Measurements from ENCODE around the gene PSMB7. TPM values are rescaled to one million over a fixed set of nuclear protein-coding genes. Genes with fewer than 3 reads are reported as not detected.

The PSMB7 gene
- total and polyA plus RNA-seq, 2 donors from 2014 or later: 105 to 250 TPM

GRCh38 chr9:124354346-124355038 lies 60.8 kb downstream of the PSMB7 start:
- DNase-seq (peak in 2 of 5 donors; percentile 24 to 54), FAIRE-seq (no peak)
- no peak overlapping the region for H3K9ac ChIP-seq (ENCODE audit: low read length in 3 of 3)

GRCh38 chr9:124353811-124354274 lies 61.4 kb downstream of the PSMB7 start:
- no peak overlapping the region for H3K27ac ChIP-seq (ENCODE audit: low read depth in 2 of 2, low read length in 2 of 2)
- intact Hi-C loops (cut with DNase I): no loop called here
- H3K36me3 ChIP-seq (ENCODE audit: control insufficient read depth in 2 of 3, insufficient read depth in 3 of 3, low read length in 3 of 3): peaks cover 2 to 41% (median 25%) of the 10 kb centered on the region in 3 donors
- FAIRE-seq (no peak), DNase-seq (peak; percentile 37 to 85 (median 50))
- H3K4me3 ChIP-seq (ENCODE audit: low read length in 3 of 3): no peak overlapping the region
- H3K9ac ChIP-seq (ENCODE audit: low read length in 3 of 3): no peak overlapping the region
- H3K4me1 ChIP-seq (ENCODE audit: control insufficient read depth in 2 of 3, insufficient read depth in 2 of 3, low read depth in 1 of 3, low read length in 3 of 3): peaks cover 0 to 4% (median 0%) of the 10 kb centered on the region in 3 donors
- no peaks in the 10 kb centered on the region for H3K9me3 ChIP-seq (ENCODE audit: control insufficient read depth in 2 of 3, insufficient read depth in 1 of 3, low read length in 3 of 3)
- TF ChIP-seq CTCF (IDR thresholded peaks at IDR 0.05; ENCODE audit: borderline replicate concordance, extremely low read depth, insufficient read depth): no peak
- no peaks in the 10 kb centered on the region for H3K27me3 ChIP-seq (ENCODE audit: control insufficient read depth, insufficient read depth, low read length)

More at GRCh38 chr9:124354346-124355038, 60.8 kb downstream of the PSMB7 start:
- no peak for TF ChIP-seq CTCF (IDR thresholded peaks at IDR 0.05; ENCODE audit: borderline replicate concordance, extremely low read depth, insufficient read depth)
- Histone ChIP-seq H3K4me1 (ENCODE audit: control insufficient read depth in 2 of 3, insufficient read depth in 2 of 3, low read depth in 1 of 3, low read length in 3 of 3) (peaks cover 0 to 4% (median 0%) of the 10 kb centered on the region in 3 donors), H3K27me3 (ENCODE audit: control insufficient read depth, insufficient read depth, low read length) (no peaks in the 10 kb centered on the region), H3K27ac (ENCODE audit: low read depth in 2 of 2, low read length in 2 of 2) (no peak overlapping the region), H3K9me3 (ENCODE audit: control insufficient read depth in 2 of 3, insufficient read depth in 1 of 3, low read length in 3 of 3) (no peaks in the 10 kb centered on the region), H3K36me3 (ENCODE audit: control insufficient read depth in 2 of 3, insufficient read depth in 3 of 3, low read length in 3 of 3) (peaks cover 2 to 36% (median 22%) of the 10 kb centered on the region in 3 donors), H3K4me3 (ENCODE audit: low read length in 3 of 3) (no peak overlapping the region)
- intact Hi-C loops (cut with DNase I): no loop called here

GRCh38 chr9:124353166-124353768 lies 62.0 kb downstream of the PSMB7 start:
- Histone ChIP-seq H3K27ac (ENCODE audit: low read depth in 2 of 2, low read length in 2 of 2) (no peak overlapping the region), H3K9me3 (ENCODE audit: control insufficient read depth in 2 of 3, insufficient read depth in 1 of 3, low read length in 3 of 3) (no peaks in the 10 kb centered on the region), H3K27me3 (ENCODE audit: control insufficient read depth, insufficient read depth, low read length) (no peaks in the 10 kb centered on the region), H3K4me1 (ENCODE audit: control insufficient read depth in 2 of 3, insufficient read depth in 2 of 3, low read depth in 1 of 3, low read length in 3 of 3) (peaks cover 0 to 4% (median 0%) of the 10 kb centered on the region in 3 donors), H3K9ac (ENCODE audit: low read length in 3 of 3) (no peak overlapping the region), H3K36me3 (ENCODE audit: control insufficient read depth in 2 of 3, insufficient read depth in 3 of 3, low read length in 3 of 3) (peaks cover 5 to 45% (median 29%) of the 10 kb centered on the region in 3 donors), H3K4me3 (ENCODE audit: low read length in 3 of 3) (no peak overlapping the region)
- TF ChIP-seq CTCF (IDR thresholded peaks at IDR 0.05; ENCODE audit: borderline replicate concordance, extremely low read depth, insufficient read depth): no peak
- no peak for FAIRE-seq
- intact Hi-C loops (cut with DNase I): no loop called here
- DNase-seq: peak in 2 of 5 donors; percentile 12 to 29

All from kidney (tissue), 14 donors.